WTC11 (cell line): Measurements from ENCODE around the gene MYL10. TPM values are rescaled to one million over a fixed set of nuclear protein-coding genes. Genes with fewer than 3 reads are reported as not detected.

ENCODE experiments used
- ATAC-seq: fragments of 200-7000 bp; cut with Tn5 transposase; 2 replicates; pipeline ENCODE4 v1.10.0; 2021; ENCODE audit warnings: mild to moderate bottlenecking, moderate library complexity
- CTCF ChIA-PET: fragments of 300-600 bp; sonication (Branson Sonifier 250); formaldehyde crosslinking; loops from one replicate; lab custom pipeline; 2021; ENCODE audit warnings: antibody characterized with exemption; lab: Charles Lee
- POLR2A ChIA-PET: fragments of 350-600 bp; sonication (Branson Sonifier 250); formaldehyde crosslinking; loops from one replicate; lab custom pipeline; 2021; ENCODE audit warnings: antibody characterized with exemption; lab: Charles Lee
- DNase-seq: peaks from one replicate; pipeline ENCODE4 v3.0.0; 2021; ENCODE audit warnings: low spot score
- H3K27ac Mint-ChIP-seq: 2 replicates; pipeline ENCODE4 v1.8.0; 2021; ENCODE audit warnings: mixed read lengths
- H3K27me3 Mint-ChIP-seq: 2 replicates; pipeline ENCODE4 v1.8.0; 2021; ENCODE audit warnings: low read depth, mild to moderate bottlenecking, moderate library complexity, mixed read lengths
- H3K36me3 Mint-ChIP-seq: 2 replicates; pipeline ENCODE4 v1.8.0; 2021; ENCODE audit warnings: mixed read lengths
- H3K4me1 Mint-ChIP-seq: 2 replicates; pipeline ENCODE4 v1.8.0; 2022; ENCODE audit warnings: mixed read lengths
- H3K4me3 Mint-ChIP-seq: 2 replicates; pipeline ENCODE4 v1.8.0; 2021; ENCODE audit warnings: mild to moderate bottlenecking, moderate library complexity, mixed read lengths
- H3K9me3 Mint-ChIP-seq: 2 replicates; pipeline ENCODE4 v1.8.0; 2021; ENCODE audit warnings: mixed read lengths
- ARID4B ChIP-seq: sonication (generic); formaldehyde crosslinking; IDR thresholded peaks from 2 replicates; pipeline ENCODE4 v1.8.0; 2023; ENCODE audit warnings: missing genetic modification reagents, mild to moderate bottlenecking, borderline replicate concordance
- CTCF ChIP-seq: fragments of 200-600 bp; IDR thresholded peaks from 2 replicates; pipeline ENCODE4 v1.8.0; 2022; ENCODE audit warnings: antibody characterized with exemption
- E2F1 ChIP-seq: sonication (generic); formaldehyde crosslinking; IDR thresholded peaks from 2 replicates; pipeline ENCODE4 v1.8.0; 2022; ENCODE audit warnings: mild to moderate bottlenecking, missing genetic modification reagents
- ELF4 ChIP-seq: sonication (generic); formaldehyde crosslinking; IDR thresholded peaks from 2 replicates; pipeline ENCODE4 v1.8.1; 2022; ENCODE audit warnings: low read depth, mild to moderate bottlenecking, moderate library complexity, missing genetic modification reagents
- ESRRA ChIP-seq: sonication (generic); formaldehyde crosslinking; IDR thresholded peaks from 2 replicates; pipeline ENCODE4 v1.8.1; 2022; ENCODE audit warnings: mild to moderate bottlenecking, missing genetic modification reagents, borderline replicate concordance
- FOXK1 ChIP-seq: sonication (generic); formaldehyde crosslinking; IDR thresholded peaks from 2 replicates; pipeline ENCODE4 v1.8.0; 2022; ENCODE audit warnings: mild to moderate bottlenecking, moderate library complexity, missing genetic modification reagents
- FOXP1 ChIP-seq: sonication (generic); formaldehyde crosslinking; IDR thresholded peaks from 2 replicates; pipeline ENCODE4 v1.8.0; 2022; ENCODE audit warnings: missing genetic modification reagents, mild to moderate bottlenecking, moderate library complexity, borderline replicate concordance
- GABPB1 ChIP-seq: sonication (generic); formaldehyde crosslinking; IDR thresholded peaks from 2 replicates; pipeline ENCODE4 v1.8.1; 2023; ENCODE audit warnings: mild to moderate bottlenecking, missing genetic modification reagents
- GRHL2 ChIP-seq: fragments of 250-450 bp; sonication (Bioruptor Pico); IDR thresholded peaks from 2 replicates; pipeline ENCODE4 v1.8.0; 2022; ENCODE audit warnings: mild to moderate bottlenecking, moderate library complexity; ENCODE audit not compliant: insufficient replicate concordance, severe bottlenecking
- HMGXB4 ChIP-seq: sonication (generic); formaldehyde crosslinking; IDR thresholded peaks from 2 replicates; pipeline ENCODE4 v1.8.1; 2023; ENCODE audit warnings: mild to moderate bottlenecking, moderate library complexity, missing genetic modification reagents
- ZNF121 ChIP-seq: sonication (generic); formaldehyde crosslinking; IDR thresholded peaks from 2 replicates; pipeline ENCODE4 v1.8.0; 2023; ENCODE audit warnings: missing genetic modification reagents
- ZNF263 ChIP-seq: sonication (generic); formaldehyde crosslinking; IDR thresholded peaks from 2 replicates; pipeline ENCODE4 v1.8.1; 2022; ENCODE audit warnings: low read depth, mild to moderate bottlenecking, moderate library complexity, missing genetic modification reagents
- ZNF317 ChIP-seq: sonication (generic); formaldehyde crosslinking; IDR thresholded peaks from 2 replicates; pipeline ENCODE4 v1.8.1; 2023; ENCODE audit warnings: low read depth, mild to moderate bottlenecking, moderate library complexity, missing genetic modification reagents, borderline replicate concordance
- ZNF532 ChIP-seq: fragments of 250-450 bp; sonication (Bioruptor Pico); IDR thresholded peaks from 2 replicates; pipeline ENCODE4 v1.9.0; 2021; ENCODE audit warnings: mild to moderate bottlenecking, borderline replicate concordance
- total RNA-seq: library from RNA; stranded (reverse); gene quantifications from 3 replicates; pipeline ENCODE4 v1.2.3, GENCODE V29; 2021
- TF ChIP-seq, protein P1 (sequence below): sonication (generic); formaldehyde crosslinking; IDR thresholded peaks from 2 replicates; pipeline ENCODE4 v1.8.1; 2023; ENCODE audit warnings: mild to moderate bottlenecking, missing genetic modification reagents, moderate library complexity
- TF ChIP-seq, protein P2 (sequence below): sonication (generic); formaldehyde crosslinking; IDR thresholded peaks from 2 replicates; pipeline ENCODE4 v1.8.0; 2022; ENCODE audit warnings: mild to moderate bottlenecking, missing genetic modification reagents

MYL10 gene
- total RNA-seq, 1 experiment from 2014 or later = not detected

DNA sequence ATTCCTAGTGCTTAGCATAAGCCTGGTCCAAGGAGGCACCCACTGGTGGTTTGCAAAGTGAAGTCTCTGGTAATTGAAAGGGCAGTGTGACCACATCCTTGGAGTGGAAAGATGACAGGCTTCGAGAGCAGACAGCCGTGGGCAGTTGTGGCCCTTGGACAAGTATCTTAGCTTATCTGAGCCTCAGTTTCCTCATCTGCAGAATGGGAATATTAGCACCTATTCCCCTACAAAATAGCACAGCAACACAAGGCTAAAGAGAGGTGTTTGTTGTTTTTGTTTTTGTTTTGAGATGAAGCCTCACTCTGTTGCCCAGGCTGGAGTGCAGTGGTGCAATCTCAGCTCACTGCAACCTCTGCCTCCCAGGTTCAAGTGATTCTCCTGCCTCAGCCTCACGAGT, 29.3 kb downstream of the MYL10 start:
- POLR2A ChIA-PET = no interaction called here
- no peak for ATAC-seq
- H3K27me3 Mint-ChIP-seq = peaks cover 2% of the 10 kb centered on the region; the same call in 1 of the 2 replicates
- no peak for DNase-seq
- H3K9me3 Mint-ChIP-seq = no peaks in the 10 kb centered on the region
- CTCF ChIA-PET = interaction anchor here (1.0 to 3.4 kb wide), 3 partner anchors 9 to 502 kb away, joined by 3 to 17 read pairs (median 4); no protein-coding TSS in a partner anchor
- no peaks in the 10 kb centered on the region for H3K36me3 Mint-ChIP-seq
- no peaks in the 10 kb centered on the region for H3K4me1 Mint-ChIP-seq
- TF ChIP-seq ESRRA (CRISPR knock-in tag) = no peak
- TF ChIP-seq HMGXB4 (CRISPR knock-in tag) = no peak
- TF ChIP-seq FOXK1 (CRISPR knock-in tag) = no peak
- TF ChIP-seq ZNF121 (CRISPR knock-in tag) = no peak
- TF ChIP-seq ZNF263 = no peak
- no peak for TF ChIP-seq ELF4 (CRISPR knock-in tag)
- H3K4me3 Mint-ChIP-seq = no peak overlapping the region
- H3K27ac Mint-ChIP-seq = no peak overlapping the region

GRCh38 chr7:101598986-101599771, 29.9 kb downstream of the MYL10 start:
- ChIA-PET CTCF (interaction anchor here (0.5 to 3.4 kb wide), 5 partner anchors 9 to 693 kb away, joined by 3 to 17 read pairs (median 5); no protein-coding TSS in a partner anchor), POLR2A (no interaction called here)
- Mint-ChIP-seq H3K4me3 (no peak overlapping the region), H3K4me1 (no peaks in the 10 kb centered on the region), H3K36me3 (no peaks in the 10 kb centered on the region), H3K27me3 (peaks cover 2% of the 10 kb centered on the region; the same call in 1 of the 2 replicates), H3K27ac (no peak overlapping the region), H3K9me3 (no peaks in the 10 kb centered on the region)
- no peak for DNase-seq
- ATAC-seq = no peak
- TF ChIP-seq CTCF = no peak
- TF ChIP-seq, protein P1, sequence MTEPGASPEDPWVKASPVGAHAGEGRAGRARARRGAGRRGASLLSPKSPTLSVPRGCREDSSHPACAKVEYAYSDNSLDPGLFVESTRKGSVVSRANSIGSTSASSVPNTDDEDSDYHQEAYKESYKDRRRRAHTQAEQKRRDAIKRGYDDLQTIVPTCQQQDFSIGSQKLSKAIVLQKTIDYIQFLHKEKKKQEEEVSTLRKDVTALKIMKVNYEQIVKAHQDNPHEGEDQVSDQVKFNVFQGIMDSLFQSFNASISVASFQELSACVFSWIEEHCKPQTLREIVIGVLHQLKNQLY (CRISPR knock-in tag) = no peak
- TF ChIP-seq GABPB1 (CRISPR knock-in tag) = no peak
- TF ChIP-seq E2F1 = no peak
- no peak for TF ChIP-seq ZNF532
- no peak for TF ChIP-seq GRHL2 (CRISPR knock-in tag)
- TF ChIP-seq, protein P2, sequence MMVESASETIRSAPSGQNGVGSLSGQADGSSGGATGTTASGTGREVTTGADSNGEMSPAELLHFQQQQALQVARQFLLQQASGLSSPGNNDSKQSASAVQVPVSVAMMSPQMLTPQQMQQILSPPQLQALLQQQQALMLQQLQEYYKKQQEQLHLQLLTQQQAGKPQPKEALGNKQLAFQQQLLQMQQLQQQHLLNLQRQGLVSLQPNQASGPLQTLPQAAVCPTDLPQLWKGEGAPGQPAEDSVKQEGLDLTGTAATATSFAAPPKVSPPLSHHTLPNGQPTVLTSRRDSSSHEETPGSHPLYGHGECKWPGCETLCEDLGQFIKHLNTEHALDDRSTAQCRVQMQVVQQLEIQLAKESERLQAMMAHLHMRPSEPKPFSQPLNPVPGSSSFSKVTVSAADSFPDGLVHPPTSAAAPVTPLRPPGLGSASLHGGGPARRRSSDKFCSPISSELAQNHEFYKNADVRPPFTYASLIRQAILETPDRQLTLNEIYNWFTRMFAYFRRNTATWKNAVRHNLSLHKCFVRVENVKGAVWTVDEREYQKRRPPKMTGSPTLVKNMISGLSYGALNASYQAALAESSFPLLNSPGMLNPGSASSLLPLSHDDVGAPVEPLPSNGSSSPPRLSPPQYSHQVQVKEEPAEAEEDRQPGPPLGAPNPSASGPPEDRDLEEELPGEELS = no peak
- TF ChIP-seq FOXP1 (CRISPR knock-in tag) = no peak
- no peak for TF ChIP-seq ZNF317 (CRISPR knock-in tag)
- TF ChIP-seq ARID4B (CRISPR knock-in tag) = no peak
